ENCODE measurements around the gene HDGFL3.

DNA sequence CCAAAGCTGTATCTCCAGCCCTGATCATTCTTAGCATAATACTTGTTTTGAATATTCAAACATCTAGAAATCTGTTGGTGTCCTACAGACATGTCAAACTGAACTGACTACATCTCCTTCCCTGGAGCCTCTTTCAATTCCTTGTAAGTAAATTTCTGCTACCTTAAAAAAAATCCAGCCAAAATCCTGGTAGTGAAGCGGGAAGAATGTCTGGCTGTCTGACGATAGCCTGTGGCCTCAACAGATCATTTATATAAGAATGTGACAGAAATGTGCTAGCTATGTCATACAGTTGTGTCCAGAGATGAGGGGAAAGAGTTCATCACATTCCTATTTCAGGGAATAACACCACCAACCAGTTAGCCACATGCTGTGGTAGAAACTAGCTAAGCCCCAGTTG, 118.7 kb downstream of the HDGFL3 start:
- TF ChIP-seq POLR2A (IDR thresholded peaks at IDR 0.05) (no peak), EP300 (IDR thresholded peaks at IDR 0.05) (no peak)

Measured in sigmoid colon (tissue), 4 donors.